Kidney (tissue), 14 donors: ENCODE results near the gene FLCN. TPM values are rescaled to one million over a fixed set of nuclear protein-coding genes. Genes with fewer than 3 reads are reported as not detected.
A peak's percentile ranks its signal among the peaks of the same experiment; 100 is the strongest.

ENCODE experiments used
- DNase-seq, 5 donors: peaks; one replicate each; pipeline ENCODE4 v3.0.0-alpha.2; 2013 to 2020
- FAIRE-seq: peaks from 2 replicates; lab custom pipeline; 2012; peaks lifted over from hg19 to GRCh38; lab: Jason Lieb, UNC
- H3K27ac ChIP-seq, 2 donors: one replicate each; pipeline ENCODE4 v1.7.0; 2013; ENCODE audit warnings: low read depth in 2 of 2, low read length in 2 of 2, inconsistent platforms in 1 of 2
- H3K27me3 ChIP-seq: one replicate; pipeline ENCODE4 v1.7.1; 2013; ENCODE audit warnings: low read length, inconsistent platforms; ENCODE audit not compliant: control insufficient read depth, insufficient read depth
- H3K36me3 ChIP-seq, 3 donors: one replicate each; pipeline versions ENCODE4 v1.7.0 to v1.7.1; 2013; ENCODE audit warnings: low read length in 3 of 3, control low read depth in 1 of 3, inconsistent platforms in 1 of 3; ENCODE audit not compliant: insufficient read depth in 3 of 3, control insufficient read depth in 2 of 3
- H3K4me1 ChIP-seq, 3 donors: one replicate each; pipeline versions ENCODE4 v1.7.0 to v1.7.1; 2013; ENCODE audit warnings: low read length in 3 of 3, inconsistent platforms in 1 of 3, low read depth in 1 of 3; ENCODE audit not compliant: control insufficient read depth in 2 of 3, insufficient read depth in 2 of 3
- H3K4me3 ChIP-seq, 3 donors: one replicate each; pipeline versions ENCODE4 v1.7.0 to v1.8.1; 2013; ENCODE audit warnings: low read length in 3 of 3, control low read depth in 1 of 3, inconsistent platforms in 1 of 3
- H3K9ac ChIP-seq, 3 donors: one replicate each; pipeline versions ENCODE4 v1.7.0 to v1.7.1; 2013; ENCODE audit warnings: low read length in 3 of 3, control low read depth in 1 of 3, inconsistent platforms in 1 of 3
- H3K9me3 ChIP-seq, 3 donors: one replicate each; pipeline versions ENCODE4 v1.7.0 to v1.7.1; 2013; ENCODE audit warnings: low read length in 3 of 3, control low read depth in 1 of 3, inconsistent platforms in 1 of 3; ENCODE audit not compliant: control insufficient read depth in 2 of 3, insufficient read depth in 1 of 3
- intact Hi-C: fragments of 100-400 bp; cut with DNase I; formaldehyde crosslinking; loops from one replicate; pipeline ENCODE4 v1.11.1; 2022
- polyA plus RNA-seq: library from polyadenylated mRNA; stranded (reverse); fragments of 350-450 nt; fragmentation: Illumina TruSeq; extraction: RNeasy Lipid Tissue Mini Kit (QIAGEN cat#74804); gene quantifications from one replicate; pipeline ENCODE4 v1.2.3, GENCODE V29; 2014; ENCODE audit warnings: low read depth, low replicate concordance; ENCODE audit not compliant: insufficient read depth
- total RNA-seq: library from RNA; stranded (reverse); fragmentation: NEBNext Ultra II Directional; extraction: Animal tissue kit (Norgen Biotek cat#: 25700); gene quantifications from one replicate; pipeline ENCODE4 v1.2.1, GENCODE V29; 2021
- TF ChIP-seq, protein P1 (sequence below): IDR thresholded peaks from 3 replicates; pipeline ENCODE4 v1.5.1; 2012; ENCODE audit warnings: mild to moderate bottlenecking, moderate library complexity, borderline replicate concordance; ENCODE audit not compliant: insufficient read depth; ENCODE audit errors: extremely low read depth
- donor health status: control.
- donor health status: control.
- donor health status: control.
- donor health status: control.
- donor health status: control.
- donor health status: DM: yes; HTN: yes; CAD: no.
- donor health status: Normal renal cell carcinoma (clear cell type).

The FLCN gene
- total and polyA plus RNA-seq, 2 donors from 2014 or later: 14.2 to 44.4 TPM

DNA sequence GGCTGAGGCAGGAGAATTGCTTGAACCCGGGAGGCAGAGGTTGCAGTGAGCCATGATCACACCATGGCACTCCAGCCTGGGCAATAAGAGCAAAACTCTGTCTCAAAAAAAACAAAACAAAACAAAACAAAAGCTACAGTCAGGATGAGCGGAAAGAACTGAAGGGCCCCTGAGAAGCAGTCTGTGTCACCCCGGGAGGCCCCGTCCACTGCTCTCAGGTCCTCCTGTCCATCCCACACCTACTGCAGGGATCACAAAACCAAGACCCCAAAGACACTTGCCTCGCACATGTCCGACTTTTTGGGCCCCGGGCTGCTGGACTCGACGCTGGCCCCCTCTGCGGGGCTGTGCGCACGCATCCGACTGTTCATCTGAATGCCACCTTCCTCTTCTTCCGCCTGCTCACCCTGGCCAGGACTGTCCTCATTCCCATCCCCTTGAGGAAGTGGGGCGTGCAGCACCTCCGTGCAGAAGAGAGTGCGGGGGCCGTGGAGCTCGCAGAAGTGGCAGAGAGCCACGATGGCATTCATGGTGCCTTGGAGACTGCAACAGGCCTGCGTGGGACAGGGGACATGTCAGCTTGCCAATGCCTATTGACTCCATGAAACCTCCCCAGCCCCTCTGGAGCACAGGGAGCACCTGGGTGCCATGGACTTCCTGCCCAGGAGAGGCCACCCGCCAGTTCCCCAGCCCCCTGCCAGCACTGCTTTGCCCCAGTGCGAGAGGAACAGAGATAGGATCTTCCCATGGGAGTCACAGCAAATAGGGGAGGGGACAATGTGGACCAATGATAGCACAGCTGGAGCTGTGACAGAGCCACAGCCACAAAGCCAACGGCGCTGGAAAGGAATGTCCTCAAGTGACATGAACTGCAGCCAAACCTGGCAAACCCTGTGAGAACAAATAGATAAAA is 9.1 kb downstream of the FLCN start:
- Histone ChIP-seq H3K4me3 (no peak overlapping the region), H3K36me3 (peaks cover 2 to 68% (median 52%) of the 10 kb centered on the region in 3 donors), H3K9me3 (no peaks in the 10 kb centered on the region), H3K27ac (no peak overlapping the region), H3K4me1 (no peaks in the 10 kb centered on the region), H3K9ac (no peak overlapping the region), H3K27me3 (no peaks in the 10 kb centered on the region)
- TF ChIP-seq, protein P1, sequence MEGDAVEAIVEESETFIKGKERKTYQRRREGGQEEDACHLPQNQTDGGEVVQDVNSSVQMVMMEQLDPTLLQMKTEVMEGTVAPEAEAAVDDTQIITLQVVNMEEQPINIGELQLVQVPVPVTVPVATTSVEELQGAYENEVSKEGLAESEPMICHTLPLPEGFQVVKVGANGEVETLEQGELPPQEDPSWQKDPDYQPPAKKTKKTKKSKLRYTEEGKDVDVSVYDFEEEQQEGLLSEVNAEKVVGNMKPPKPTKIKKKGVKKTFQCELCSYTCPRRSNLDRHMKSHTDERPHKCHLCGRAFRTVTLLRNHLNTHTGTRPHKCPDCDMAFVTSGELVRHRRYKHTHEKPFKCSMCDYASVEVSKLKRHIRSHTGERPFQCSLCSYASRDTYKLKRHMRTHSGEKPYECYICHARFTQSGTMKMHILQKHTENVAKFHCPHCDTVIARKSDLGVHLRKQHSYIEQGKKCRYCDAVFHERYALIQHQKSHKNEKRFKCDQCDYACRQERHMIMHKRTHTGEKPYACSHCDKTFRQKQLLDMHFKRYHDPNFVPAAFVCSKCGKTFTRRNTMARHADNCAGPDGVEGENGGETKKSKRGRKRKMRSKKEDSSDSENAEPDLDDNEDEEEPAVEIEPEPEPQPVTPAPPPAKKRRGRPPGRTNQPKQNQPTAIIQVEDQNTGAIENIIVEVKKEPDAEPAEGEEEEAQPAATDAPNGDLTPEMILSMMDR: no peak
- intact Hi-C loops: no loop called here
- FAIRE-seq: no peak
- peak in 1 of 5 donors; percentile 45 for DNase-seq

DNA sequence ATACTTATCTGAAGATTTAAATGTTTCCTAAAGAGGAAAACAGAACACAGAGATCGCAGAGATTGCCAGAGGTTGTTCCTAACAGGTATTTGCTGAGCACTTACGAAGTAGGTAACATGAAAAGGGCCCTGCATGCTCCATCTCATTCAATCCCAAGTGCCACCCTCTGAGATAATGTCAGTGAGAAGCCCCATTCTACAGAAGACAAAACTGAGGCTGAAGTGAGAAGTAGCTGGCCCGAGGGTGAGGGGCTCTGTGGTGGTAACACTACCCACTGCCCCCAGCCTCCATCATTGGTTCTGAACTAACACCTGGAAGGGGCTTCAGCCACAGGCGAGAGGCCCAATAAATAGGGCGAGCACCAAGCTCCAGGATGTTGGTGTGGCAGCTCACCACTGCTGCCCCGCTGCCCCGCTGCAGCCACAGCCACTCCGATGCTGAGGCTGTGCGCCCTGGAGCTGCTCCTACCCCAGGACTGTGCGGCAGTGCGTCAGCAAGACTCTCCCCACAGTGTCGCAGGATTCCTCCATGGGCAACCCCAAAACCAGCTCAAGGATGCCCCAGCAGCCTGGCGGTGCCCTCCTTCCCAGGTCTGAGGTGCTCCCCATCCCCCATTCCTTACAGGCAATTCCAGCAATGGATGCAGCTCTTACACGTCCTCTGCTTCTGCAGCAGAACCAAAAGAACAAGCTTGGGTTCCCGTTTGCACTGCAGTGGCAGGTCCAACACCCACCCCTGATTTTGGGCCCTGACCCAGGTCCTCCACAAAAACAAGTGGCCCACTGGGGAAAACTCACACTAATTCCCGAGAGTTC is 10.3 kb downstream of the FLCN start:
- Histone ChIP-seq H3K4me3 (no peak overlapping the region), H3K27me3 (no peaks in the 10 kb centered on the region), H3K9ac (no peak overlapping the region), H3K36me3 (peaks cover 2 to 73% (median 56%) of the 10 kb centered on the region in 3 donors), H3K27ac (no peak overlapping the region), H3K4me1 (no peaks in the 10 kb centered on the region), H3K9me3 (no peaks in the 10 kb centered on the region)
- DNase-seq (peak in 1 of 5 donors; percentile 49), FAIRE-seq (no peak)
- TF ChIP-seq, protein P1: no peak
- intact Hi-C loops: no loop called here

DNA sequence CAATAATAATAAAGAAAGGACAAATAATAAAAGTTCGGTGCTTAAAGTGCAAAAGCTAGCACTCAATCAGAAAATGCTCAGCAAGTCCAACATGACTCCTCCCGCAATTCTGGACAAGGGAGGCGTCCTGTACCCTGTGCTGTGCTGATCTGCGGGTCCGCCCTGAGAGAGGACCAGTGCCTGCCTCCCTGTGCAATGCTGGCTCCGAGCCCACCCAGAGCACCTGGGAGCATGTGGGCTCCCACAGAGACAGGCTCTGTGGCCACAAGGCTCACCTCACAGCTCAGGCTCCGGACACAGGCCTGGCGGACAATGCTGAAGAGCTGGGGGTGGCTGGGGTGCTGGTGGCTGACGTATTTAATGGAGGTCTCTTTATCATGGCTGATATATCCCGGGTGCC is 11.1 kb downstream of the FLCN start:
- peaks cover 2 to 80% (median 58%) of the 10 kb centered on the region in 3 donors for H3K36me3 ChIP-seq
- FAIRE-seq (no peak), DNase-seq (peak in 1 of 5 donors; percentile 30)
- no peaks in the 10 kb centered on the region for H3K4me1 ChIP-seq
- H3K27ac ChIP-seq: no peak overlapping the region
- H3K27me3 ChIP-seq: no peaks in the 10 kb centered on the region
- TF ChIP-seq, protein P1: no peak
- intact Hi-C loops: no loop called here
- no peak overlapping the region for H3K9ac ChIP-seq
- no peak overlapping the region for H3K4me3 ChIP-seq
- no peaks in the 10 kb centered on the region for H3K9me3 ChIP-seq
